ENCODE data around the gene JMJD4. TPM values are rescaled to one million over a fixed set of nuclear protein-coding genes. Genes with fewer than 3 reads are reported as not detected.

Gene JMJD4
- 32.8 and 46.6 TPM in 2 replicates for total RNA-seq

DNA sequence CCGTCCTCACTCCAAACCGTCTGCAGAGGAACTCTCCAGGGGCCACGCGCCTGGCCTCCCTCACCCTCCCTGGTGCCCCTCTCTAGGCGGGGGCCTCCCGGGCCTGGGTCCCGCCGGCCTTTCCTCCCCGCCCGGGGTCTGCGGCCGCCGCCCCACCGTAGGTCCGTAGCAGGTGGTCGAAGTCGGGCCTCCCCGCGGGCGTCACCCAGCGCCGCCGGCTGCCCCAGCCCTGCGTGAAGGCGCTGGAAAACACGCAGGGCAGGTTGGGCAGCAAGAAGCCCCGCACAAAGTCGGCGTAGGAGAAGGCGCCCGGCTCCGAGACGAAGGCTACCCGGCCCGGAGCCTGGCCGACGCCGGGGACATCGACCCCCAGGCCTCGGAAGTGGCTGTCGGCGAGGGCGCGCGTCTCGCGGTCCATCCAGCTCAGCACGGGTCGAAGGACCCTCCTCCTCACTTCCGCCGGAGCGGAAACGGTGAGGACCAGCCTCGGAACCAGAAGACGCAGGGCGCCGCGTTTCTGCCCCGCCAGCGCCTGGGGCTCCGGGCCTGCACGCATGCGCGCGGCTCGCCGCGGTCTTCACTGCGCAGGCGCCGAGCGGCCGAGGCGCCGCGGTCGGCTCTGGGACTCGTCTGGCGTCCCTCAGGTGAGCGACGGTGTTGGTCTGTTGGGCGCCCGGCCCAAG is at the start of gene JMJD4, which contains the start of gene SNAP47:
Gene JMJD4 (minus strand): TSS at position 447 of the 683 bp plus-strand sequence. CDS start 29 bp downstream, at position 418.
Gene SNAP47 (plus strand): TSS at position 580 of the 683 bp plus-strand sequence. CDS start 12,302 bp downstream, outside the sequence.

Other genes starting within 250 kb of the JMJD4 start
- gene ZNF678, start 171.7 kb downstream of the JMJD4 start, total RNA-seq, result 4.2 and 8.0 TPM in 2 replicates
- 40.7 and 46.6 TPM in 2 replicates for gene SNAP47, start 133 bp upstream of the JMJD4 start, total RNA-seq
- gene PRSS38, start 80.4 kb upstream of the JMJD4 start, total RNA-seq, result not detected in 2 replicates
- 0.14 and 0.66 TPM in 2 replicates for gene WNT9A, start 212.6 kb upstream of the JMJD4 start, total RNA-seq